Spleen (tissue), 7 donors: Measurements from ENCODE around the gene POLA1.

ENCODE experiments used
- CTCF ChIP-seq, 11 experiments: fragments of 200-600 bp in 7 of 11; fragments of 450-650 bp in 4 of 11; sonication (generic) in 4 of 11; IDR thresholded peaks in 8 of 11; conservative IDR thresholded peaks in 3 of 11; 1 replicate in 7 of 11; 2 replicates in 4 of 11; pipeline versions ENCODE4 v1.4.0 to v1.8.0; 2016 to 2021; ENCODE audit warnings: antibody characterized with exemption in 11 of 11, inconsistent platforms in 4 of 11, mild to moderate bottlenecking in 1 of 11
- POLR2A ChIP-seq, 3 donors: fragments of 450-650 bp; IDR thresholded peaks; one replicate each; pipeline ENCODE4 v1.5.1; 2017; ENCODE audit warnings: antibody characterized with exemption in 3 of 3, mild to moderate bottlenecking in 1 of 3
- donor health status: DM: no; HTN: no; CAD: no; lungs with moderate emphysema.
- donor health status: DM: no; HTN: no; CAD: no.
- donor health status: DM: no; HTN: no; CAD: no.

GRCh38 chrX:25007059-25008053 is 313.6 kb downstream of the POLA1 start:
- TF ChIP-seq POLR2A (IDR thresholded peaks at IDR 0.05) (no peak), CTCF (IDR thresholded peaks at IDR 0.05 in 8 of 11, conservative IDR thresholded peaks at IDR 0.05 in 3 of 11) (no peak)
